Measurements from ENCODE around the gene DLX4.

Gene DLX4

GRCh38 chr17:49969134-49969759 is at the start of gene DLX4:
DLX4 (plus strand) TSS chr17:49969190; CDS start chr17:49969469, 279 bp downstream.
- in situ Hi-C loops (cut with MboI; ENCODE audit: low sequenced_read_pairs), result no loop called here

- in situ Hi-C loops (cut with MboI; ENCODE audit: low sequenced_read_pairs), result no loop called here
Observed at GRCh38 chr17:49920030-49920769, 48.8 kb upstream of the DLX4 start.

- in situ Hi-C loops (cut with MboI; ENCODE audit: low sequenced_read_pairs), result no loop called here
Observed at GRCh38 chr17:49922095-49922494, 46.9 kb upstream of the DLX4 start.

GRCh38 chr17:49924116-49924515 is 44.9 kb upstream of the DLX4 start:
- in situ Hi-C loops (cut with MboI; ENCODE audit: low sequenced_read_pairs), result no loop called here

- in situ Hi-C loops (cut with MboI; ENCODE audit: low sequenced_read_pairs), result no loop called here
Observed at GRCh38 chr17:49924589-49924988, 44.4 kb upstream of the DLX4 start.

GRCh38 chr17:49925921-49926320 is 43.1 kb upstream of the DLX4 start:
- in situ Hi-C loops (cut with MboI; ENCODE audit: low sequenced_read_pairs), result no loop called here

GRCh38 chr17:49926886-49927285 is 42.1 kb upstream of the DLX4 start:
- in situ Hi-C loops (cut with MboI; ENCODE audit: low sequenced_read_pairs), result no loop called here

- in situ Hi-C loops (cut with MboI; ENCODE audit: low sequenced_read_pairs), result no loop called here
Observed at GRCh38 chr17:49928126-49928800, 40.7 kb upstream of the DLX4 start.

- in situ Hi-C loops (cut with MboI; ENCODE audit: low sequenced_read_pairs), result no loop called here
Observed at GRCh38 chr17:49928837-49929475, 40.0 kb upstream of the DLX4 start.

- in situ Hi-C loops (cut with MboI; ENCODE audit: low sequenced_read_pairs), result no loop called here
Observed at GRCh38 chr17:49930880-49931279, 38.1 kb upstream of the DLX4 start.

GRCh38 chr17:49931416-49932137 is 37.4 kb upstream of the DLX4 start:
- in situ Hi-C loops (cut with MboI; ENCODE audit: low sequenced_read_pairs), result no loop called here

GRCh38 chr17:49932138-49932723 is 36.8 kb upstream of the DLX4 start:
- in situ Hi-C loops (cut with MboI; ENCODE audit: low sequenced_read_pairs), result no loop called here

GRCh38 chr17:49932901-49933300 is 36.1 kb upstream of the DLX4 start:
- in situ Hi-C loops (cut with MboI; ENCODE audit: low sequenced_read_pairs), result no loop called here

GRCh38 chr17:49935526-49936210 is 33.3 kb upstream of the DLX4 start:
- in situ Hi-C loops (cut with MboI; ENCODE audit: low sequenced_read_pairs), result no loop called here

- in situ Hi-C loops (cut with MboI; ENCODE audit: low sequenced_read_pairs), result no loop called here
Observed at GRCh38 chr17:49936386-49936785, 32.6 kb upstream of the DLX4 start.

GRCh38 chr17:49939318-49939717 is 29.7 kb upstream of the DLX4 start:
- in situ Hi-C loops (cut with MboI; ENCODE audit: low sequenced_read_pairs), result no loop called here

GRCh38 chr17:49941427-49941826 is 27.6 kb upstream of the DLX4 start:
- in situ Hi-C loops (cut with MboI; ENCODE audit: low sequenced_read_pairs), result no loop called here

- in situ Hi-C loops (cut with MboI; ENCODE audit: low sequenced_read_pairs), result no loop called here
Observed at GRCh38 chr17:49942947-49943346, 26.0 kb upstream of the DLX4 start.

- in situ Hi-C loops (cut with MboI; ENCODE audit: low sequenced_read_pairs), result no loop called here
Observed at GRCh38 chr17:49944273-49944870, 24.6 kb upstream of the DLX4 start.

GRCh38 chr17:49946208-49946607 is 22.8 kb upstream of the DLX4 start:
- in situ Hi-C loops (cut with MboI; ENCODE audit: low sequenced_read_pairs), result no loop called here
